B cell (primary cell): ENCODE measurements around the gene PTPRT. TPM values are rescaled to one million over a fixed set of nuclear protein-coding genes. Genes with fewer than 3 reads are reported as not detected.

Experiments used
- ATAC-seq: fragments of 200-7000 bp; cut with Tn5 transposase; one replicate; pipeline ENCODE4 v1.10.0; 2021; ENCODE audit warnings: low read depth, mild to moderate bottlenecking, moderate number of reproducible peaks, moderate library complexity
- CTCF ChIA-PET: fragments of 350-600 bp; sonication (Branson Sonifier 250); formaldehyde crosslinking; loops from one replicate; lab custom pipeline; 2021; ENCODE audit warnings: antibody characterized with exemption, inconsistent platforms; lab: Charles Lee
- POLR2A ChIA-PET: fragments of 350-600 bp; sonication (Branson Sonifier 250); formaldehyde crosslinking; loops from one replicate; lab custom pipeline; 2021; ENCODE audit warnings: antibody characterized with exemption; lab: Charles Lee
- DNase-seq: peaks from one replicate; pipeline ENCODE4 v3.0.0; 2013
- H2AFZ ChIP-seq: 2 replicates; pipeline ENCODE4 v1.6.1; 2012; ENCODE audit warnings: mild to moderate bottlenecking, low read depth, low read length; ENCODE audit not compliant: insufficient read depth, poor library complexity, severe bottlenecking
- H3K27ac ChIP-seq, 2 donors: 1 replicate in 1 of 2; 2 replicates in 1 of 2; pipeline ENCODE4 v1.5.1; 2012 to 2013; ENCODE audit warnings: low read length in 2 of 2, mild to moderate bottlenecking in 2 of 2, moderate library complexity in 1 of 2
- H3K27me3 ChIP-seq, 4 experiments: fragments of 200-600 bp in 1 of 4; sonication (generic) in 1 of 4; replicated peaks in 1 of 4; 1 replicate in 2 of 4; 2 replicates in 2 of 4; pipeline versions ENCODE4 v1.6.1 to v1.7.0; 2013 to 2016; ENCODE audit warnings: low read length in 3 of 4, mild to moderate bottlenecking in 2 of 4, mixed read lengths in 1 of 4, moderate library complexity in 1 of 4; ENCODE audit not compliant: insufficient read depth in 4 of 4, control insufficient read depth in 3 of 4; ENCODE audit errors: control extremely low read depth in 1 of 4
- H3K36me3 ChIP-seq, 2 experiments: replicated peaks in 1 of 2; 1 replicate in 1 of 2; 2 replicates in 1 of 2; pipeline versions ENCODE4 v1.6.1 to v1.7.1; 2013; ENCODE audit warnings: low read length in 1 of 2; ENCODE audit not compliant: insufficient read depth in 2 of 2, control insufficient read depth in 1 of 2; ENCODE audit errors: control extremely low read depth in 1 of 2, extremely low read depth in 1 of 2
- H3K4me1 ChIP-seq, 2 donors: fragments of 200-600 bp in 1 of 2; sonication (generic) in 1 of 2; 1 replicate in 1 of 2; 2 replicates in 1 of 2; pipeline versions ENCODE4 v1.5.1 to v1.6.1; 2013 to 2017; ENCODE audit warnings: low read length in 2 of 2; ENCODE audit not compliant: control insufficient read depth in 2 of 2, insufficient read depth in 2 of 2
- H3K4me2 ChIP-seq: replicated peaks from 2 replicates; pipeline ENCODE3; 2012; ENCODE audit warnings: mild to moderate bottlenecking, low read depth, low read length; ENCODE audit not compliant: poor library complexity, severe bottlenecking
- H3K4me3 ChIP-seq, 5 experiments: fragments of 200-600 bp in 1 of 5; sonication (generic) in 1 of 5; 1 replicate in 3 of 5; 2 replicates in 2 of 5; pipeline versions ENCODE4 v1.5.1 to v1.7.0; 2011 to 2016; ENCODE audit warnings: low read length in 4 of 5, mild to moderate bottlenecking in 4 of 5, low read depth in 2 of 5, control low read depth in 1 of 5, moderate library complexity in 1 of 5; ENCODE audit not compliant: insufficient read depth in 1 of 5; ENCODE audit errors: control extremely low read depth in 1 of 5, extremely low read depth in 1 of 5
- H3K79me2 ChIP-seq: fragments of 200-600 bp; sonication (generic); one replicate; pipeline ENCODE4 v1.6.0; 2016; ENCODE audit warnings: low read length; ENCODE audit not compliant: control insufficient read depth, insufficient read depth
- H3K9ac ChIP-seq: fragments of 200-600 bp; sonication (generic); 2 replicates; pipeline ENCODE4 v1.6.1; 2017; ENCODE audit warnings: mild to moderate bottlenecking, low read length, moderate library complexity
- H3K9me3 ChIP-seq, 3 donors: one replicate each; pipeline versions ENCODE4 v1.6.1 to v1.7.1; 2013; ENCODE audit warnings: low read length in 2 of 3; ENCODE audit not compliant: control insufficient read depth in 2 of 3, insufficient read depth in 1 of 3; ENCODE audit errors: control extremely low read depth in 1 of 3
- H4K20me1 ChIP-seq: 2 replicates; pipeline ENCODE4 v1.6.0; 2012; ENCODE audit warnings: mild to moderate bottlenecking, low read length; ENCODE audit not compliant: insufficient read depth, control insufficient read depth, poor library complexity, severe bottlenecking
- H3K27ac Mint-ChIP-seq: one replicate; pipeline ENCODE4 v1.8.0; 2021; ENCODE audit warnings: mixed read lengths
- H3K27me3 Mint-ChIP-seq: one replicate; pipeline ENCODE4 v1.8.0; 2021; ENCODE audit warnings: mixed read lengths
- H3K4me1 Mint-ChIP-seq: one replicate; pipeline ENCODE4 v1.8.0; 2021; ENCODE audit warnings: mixed read lengths
- H3K4me3 Mint-ChIP-seq: one replicate; pipeline ENCODE4 v1.8.0; 2021; ENCODE audit warnings: mixed read lengths
- H3K9me3 Mint-ChIP-seq: one replicate; pipeline ENCODE4 v1.8.0; 2022; ENCODE audit warnings: mixed read lengths; ENCODE audit not compliant: insufficient read depth
- EZH2 ChIP-seq: IDR thresholded peaks from 2 replicates; pipeline ENCODE4 v1.6.1; 2012; ENCODE audit warnings: borderline replicate concordance, low read depth, mild to moderate bottlenecking, moderate library complexity, low read length; ENCODE audit not compliant: insufficient read depth, poor library complexity, severe bottlenecking
- WGBS: methylation state at CpG from one replicate; pipeline ENCODE4 v1.1.5; 2013; ENCODE audit warnings: missing lambda C conversion rate; ENCODE audit not compliant: insufficient coverage; 5-methylcytosine and 5-hydroxymethylcytosine counted together
- intact Hi-C: fragments of 100-400 bp; cut with micrococcal nuclease; formaldehyde crosslinking; loops from one replicate; pipeline ENCODE4 v1.10.0; 2022
- polyA plus RNA-seq: library from polyadenylated mRNA; depleted of rRNA; stranded (reverse); fragments of >200 nt; gene quantifications from 2 replicates; pipeline ENCODE4 v1.2.3, GENCODE V29; 2012
- total RNA-seq, 2 donors: library from RNA; stranded (reverse); fragments of 120-200 nt in 1 of 2; gene quantifications; 1 replicate in 1 of 2; 2 replicates in 1 of 2; pipeline versions ENCODE4 v1.2.3 to v1.2.4, GENCODE V29; 2013 to 2022
- TF ChIP-seq, protein P1 (sequence below): fragments of 200-600 bp; IDR thresholded peaks from one replicate; pipeline ENCODE4 v1.8.0; 2022; ENCODE audit warnings: antibody characterized with exemption, mild to moderate bottlenecking

The PTPRT gene
- total and polyA plus RNA-seq, 2 donors (not counting 1 experiment from before 2014, with no cell fraction given), result not detected

DNA sequence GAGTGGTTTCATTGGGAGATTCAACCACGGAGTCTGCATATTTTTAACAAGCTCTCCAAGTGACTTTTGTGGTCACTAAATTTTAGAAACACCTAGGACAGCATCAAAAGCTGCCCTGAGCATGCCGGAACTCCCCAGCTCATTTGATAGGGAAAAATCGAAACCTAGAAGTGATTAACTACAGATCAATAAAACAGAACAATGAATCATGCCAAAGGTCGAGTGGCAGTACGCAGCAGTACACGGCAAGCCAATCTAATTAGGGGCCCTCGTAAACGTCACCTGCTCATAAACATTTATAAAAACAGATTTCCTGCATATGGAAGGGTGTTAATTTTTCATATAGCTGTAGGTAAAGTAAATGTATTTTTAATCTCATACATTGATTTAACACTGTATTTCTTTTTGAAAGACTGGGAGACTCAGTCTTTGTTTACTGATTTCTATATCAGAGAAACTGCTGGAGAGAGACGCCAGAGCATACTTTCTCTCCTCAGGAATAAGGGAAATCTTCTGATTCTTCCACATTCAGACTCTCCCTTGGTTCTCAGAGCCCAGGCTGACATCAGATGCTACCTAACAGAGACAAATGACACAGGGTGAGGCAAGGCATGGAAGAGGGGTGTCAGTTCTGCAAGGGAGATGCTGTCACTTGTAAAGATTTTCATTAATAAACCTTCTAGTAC, 232.5 kb downstream of the PTPRT start:
- Mint-ChIP-seq H3K27ac (no peak overlapping the region), H3K9me3 (peaks cover 4% of the 10 kb centered on the region), H3K4me3 (no peak overlapping the region), H3K4me1 (no peaks in the 10 kb centered on the region), H3K27me3 (peaks cover 3% of the 10 kb centered on the region)
- CTCF ChIA-PET, result no interaction called here
- ATAC-seq (no peak), DNase-seq (no peak)
- Histone ChIP-seq H3K4me1 (no peaks in the 10 kb centered on the region), H3K79me2 (no peaks in the 10 kb centered on the region), H3K4me3 (no peak overlapping the region), H3K9ac (no peak overlapping the region), H2AFZ (no peak overlapping the region), H3K36me3 (no peaks in the 10 kb centered on the region), H3K9me3 (no peaks in the 10 kb centered on the region), H3K27ac (no peak overlapping the region), H3K4me2 (no peak overlapping the region), H4K20me1 (no peaks in the 10 kb centered on the region), H3K27me3 (peaks cover 0 to 2% (median 0%) of the 10 kb centered on the region in 4 experiments)
- 100% methylated on average over 1 of the region's 9 CpGs for WGBS
- TF ChIP-seq, protein P1, sequence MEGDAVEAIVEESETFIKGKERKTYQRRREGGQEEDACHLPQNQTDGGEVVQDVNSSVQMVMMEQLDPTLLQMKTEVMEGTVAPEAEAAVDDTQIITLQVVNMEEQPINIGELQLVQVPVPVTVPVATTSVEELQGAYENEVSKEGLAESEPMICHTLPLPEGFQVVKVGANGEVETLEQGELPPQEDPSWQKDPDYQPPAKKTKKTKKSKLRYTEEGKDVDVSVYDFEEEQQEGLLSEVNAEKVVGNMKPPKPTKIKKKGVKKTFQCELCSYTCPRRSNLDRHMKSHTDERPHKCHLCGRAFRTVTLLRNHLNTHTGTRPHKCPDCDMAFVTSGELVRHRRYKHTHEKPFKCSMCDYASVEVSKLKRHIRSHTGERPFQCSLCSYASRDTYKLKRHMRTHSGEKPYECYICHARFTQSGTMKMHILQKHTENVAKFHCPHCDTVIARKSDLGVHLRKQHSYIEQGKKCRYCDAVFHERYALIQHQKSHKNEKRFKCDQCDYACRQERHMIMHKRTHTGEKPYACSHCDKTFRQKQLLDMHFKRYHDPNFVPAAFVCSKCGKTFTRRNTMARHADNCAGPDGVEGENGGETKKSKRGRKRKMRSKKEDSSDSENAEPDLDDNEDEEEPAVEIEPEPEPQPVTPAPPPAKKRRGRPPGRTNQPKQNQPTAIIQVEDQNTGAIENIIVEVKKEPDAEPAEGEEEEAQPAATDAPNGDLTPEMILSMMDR, result no peak
- no peak for TF ChIP-seq EZH2
- POLR2A ChIA-PET, result no interaction called here
- intact Hi-C loops, result no loop called here

DNA sequence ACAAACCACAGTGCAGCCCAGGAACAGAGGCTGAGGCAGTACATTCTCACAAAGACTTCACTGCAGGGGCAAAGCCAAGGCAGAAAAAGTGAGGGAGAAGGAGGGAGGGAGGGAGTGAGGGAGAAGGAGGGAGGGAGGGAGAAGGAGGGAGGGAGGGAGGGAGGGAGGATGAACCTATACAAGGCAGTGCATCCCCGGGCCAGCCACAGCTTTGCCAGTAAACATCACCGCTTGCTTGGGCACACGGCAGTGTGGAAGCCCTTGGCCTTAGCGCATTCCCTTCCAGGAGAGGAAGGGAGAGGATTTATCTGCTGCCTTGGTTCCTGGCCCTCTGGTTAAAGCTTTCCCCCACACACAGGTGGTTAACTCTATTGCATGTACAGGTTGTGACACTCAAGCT, 234.0 kb downstream of the PTPRT start:
- CTCF ChIA-PET, result interaction anchor here (0.9 kb wide), 1 partner anchor 19 kb away, joined by 3 read pairs; no protein-coding TSS in a partner anchor
- H3K27me3 ChIP-seq, result peaks cover 0 to 2% (median 0%) of the 10 kb centered on the region in 4 experiments
- H3K4me1 Mint-ChIP-seq, result no peaks in the 10 kb centered on the region
- H3K36me3 ChIP-seq, result no peaks in the 10 kb centered on the region
- no peaks in the 10 kb centered on the region for H3K4me1 ChIP-seq
- TF ChIP-seq, protein P1, result no peak
- TF ChIP-seq EZH2, result no peak
- no peak overlapping the region for H3K4me3 ChIP-seq
- 100% methylated on average over 3 of the region's 4 CpGs for WGBS
- no peak overlapping the region for H3K27ac ChIP-seq
- H3K9ac ChIP-seq, result no peak overlapping the region
- H3K4me3 Mint-ChIP-seq, result no peak overlapping the region
- no peak for ATAC-seq
- POLR2A ChIA-PET, result no interaction called here
- no peak overlapping the region for H3K4me2 ChIP-seq
- H3K9me3 ChIP-seq, result no peaks in the 10 kb centered on the region
- H3K27me3 Mint-ChIP-seq, result peaks cover 3% of the 10 kb centered on the region
- no peak overlapping the region for H3K27ac Mint-ChIP-seq
- no peaks in the 10 kb centered on the region for H4K20me1 ChIP-seq
- no peaks in the 10 kb centered on the region for H3K79me2 ChIP-seq
- DNase-seq, result no peak
- peaks cover 7% of the 10 kb centered on the region for H3K9me3 Mint-ChIP-seq
- H2AFZ ChIP-seq, result no peak overlapping the region
- intact Hi-C loops, result no loop called here
